NOMO-1 treated with DMSO at 0.1 percent for 48 hours (cell line): ENCODE results near the gene FCRL1.

Source experiments
- DNase-seq: peaks from one replicate; lab custom pipeline; 2025; ENCODE audit not compliant: unreplicated experiment; lab: John Stamatoyannopoulos, UW

Gene FCRL1, protein sequence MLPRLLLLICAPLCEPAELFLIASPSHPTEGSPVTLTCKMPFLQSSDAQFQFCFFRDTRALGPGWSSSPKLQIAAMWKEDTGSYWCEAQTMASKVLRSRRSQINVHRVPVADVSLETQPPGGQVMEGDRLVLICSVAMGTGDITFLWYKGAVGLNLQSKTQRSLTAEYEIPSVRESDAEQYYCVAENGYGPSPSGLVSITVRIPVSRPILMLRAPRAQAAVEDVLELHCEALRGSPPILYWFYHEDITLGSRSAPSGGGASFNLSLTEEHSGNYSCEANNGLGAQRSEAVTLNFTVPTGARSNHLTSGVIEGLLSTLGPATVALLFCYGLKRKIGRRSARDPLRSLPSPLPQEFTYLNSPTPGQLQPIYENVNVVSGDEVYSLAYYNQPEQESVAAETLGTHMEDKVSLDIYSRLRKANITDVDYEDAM

DNA sequence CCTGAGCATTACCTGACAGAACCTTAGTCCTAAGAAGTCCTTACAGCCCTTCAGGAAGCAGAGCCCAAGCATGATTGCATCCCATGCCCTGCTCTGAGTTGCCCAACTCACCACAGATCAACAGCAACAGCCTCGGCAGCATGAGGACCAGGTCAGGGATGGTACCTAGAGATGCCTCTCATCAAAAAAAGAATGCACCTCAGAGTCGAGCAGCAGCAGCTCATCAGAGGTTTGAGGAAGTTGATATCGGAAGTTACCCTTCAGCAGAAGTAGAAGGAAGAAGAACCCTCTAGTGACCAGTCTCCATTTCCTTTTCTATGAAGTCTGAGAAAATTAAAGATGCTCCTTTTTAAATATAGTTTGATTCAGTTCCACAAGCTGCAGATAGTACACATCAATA is at the start of gene FCRL1:
Gene FCRL1, minus strand, starts transcription at position 225 of the 400 bp plus-strand sequence. Its CDS starts 83 bp downstream, at position 142.
- DNase-seq: peak; percentile 77

DNA sequence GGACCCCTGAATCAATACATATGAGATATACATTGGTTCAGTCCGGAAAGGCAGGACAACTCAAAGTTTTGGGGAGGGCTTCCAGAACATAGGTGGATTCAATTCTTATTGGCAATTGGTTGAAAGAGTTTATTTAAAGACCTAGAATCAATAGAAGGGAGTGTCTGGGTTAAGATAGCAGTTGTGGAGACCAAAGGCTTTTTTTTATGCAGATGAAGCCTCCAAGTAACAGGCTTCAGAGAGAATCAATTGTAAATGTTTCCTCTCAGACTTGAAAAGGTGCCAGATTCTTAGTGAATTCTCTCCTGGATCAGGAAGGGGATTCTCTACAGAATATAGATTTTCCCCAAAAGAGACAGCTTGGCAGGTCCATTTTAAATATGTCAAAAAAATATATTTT is 48.7 kb upstream of the FCRL1 start:
- no peak for DNase-seq

DNA sequence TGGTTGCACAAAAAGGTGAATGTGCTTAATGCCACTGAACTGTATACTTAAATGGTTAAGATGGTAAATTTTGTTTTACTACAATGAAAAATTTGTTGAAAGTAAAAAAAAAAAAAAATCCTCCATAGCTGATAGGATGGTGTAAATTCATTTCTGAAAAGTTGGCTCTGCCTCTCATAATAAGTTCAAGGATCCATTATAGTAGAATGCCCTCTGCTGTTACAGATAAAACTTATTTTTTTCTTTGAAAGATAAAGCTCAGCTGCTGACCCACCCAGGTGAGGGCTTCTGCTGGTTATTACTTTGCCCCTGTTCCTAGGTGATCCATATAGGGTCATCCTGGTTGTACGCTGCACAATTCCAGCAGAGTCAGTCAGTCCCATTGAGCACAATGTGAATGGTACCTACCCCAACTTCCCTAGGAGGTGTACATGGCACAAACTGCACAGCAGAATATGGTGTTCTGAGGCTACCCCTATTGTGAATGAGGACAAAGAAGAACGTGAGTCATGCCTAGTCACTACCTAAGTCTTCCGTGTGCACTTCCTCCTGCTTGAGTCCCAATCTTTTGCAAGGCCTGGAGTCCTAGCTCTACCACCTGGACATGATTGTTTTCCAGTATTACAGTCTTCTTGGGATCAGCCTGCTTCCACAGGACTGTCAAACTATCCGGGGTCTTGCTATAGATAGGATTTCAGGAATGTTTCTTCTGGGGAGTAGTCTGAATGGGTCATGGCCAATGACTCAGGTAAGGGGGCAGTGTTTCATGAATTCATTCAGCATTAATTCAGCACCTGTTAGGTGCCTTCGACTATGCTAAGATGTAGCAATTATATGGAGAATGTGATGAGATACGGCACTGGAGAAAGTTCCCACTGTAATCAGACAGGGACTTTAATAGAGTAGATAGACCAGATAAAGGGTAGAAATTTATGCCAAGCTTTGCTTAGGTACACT is 42.5 kb upstream of the FCRL1 start:
- DNase-seq: peak; percentile 22

DNA sequence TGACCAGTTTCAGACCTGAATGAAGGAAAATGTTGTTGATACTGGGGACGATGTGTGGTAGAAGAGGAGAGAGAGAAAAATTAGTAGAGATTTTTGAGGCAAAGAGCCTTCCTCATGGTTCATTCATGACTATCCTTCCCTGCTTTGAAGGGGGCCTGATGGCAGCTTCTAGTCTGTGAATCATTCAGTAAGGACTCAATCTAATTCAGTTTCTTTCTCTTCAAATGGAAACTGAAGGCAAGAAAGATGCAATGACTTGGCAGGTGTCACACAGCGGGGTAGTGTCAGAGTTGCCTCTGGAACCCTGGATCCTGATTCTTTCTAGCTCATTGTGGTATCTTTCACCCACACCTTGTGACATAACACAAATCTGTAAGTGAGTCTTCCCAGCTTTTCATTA is 36.6 kb upstream of the FCRL1 start:
- DNase-seq: no peak

DNA sequence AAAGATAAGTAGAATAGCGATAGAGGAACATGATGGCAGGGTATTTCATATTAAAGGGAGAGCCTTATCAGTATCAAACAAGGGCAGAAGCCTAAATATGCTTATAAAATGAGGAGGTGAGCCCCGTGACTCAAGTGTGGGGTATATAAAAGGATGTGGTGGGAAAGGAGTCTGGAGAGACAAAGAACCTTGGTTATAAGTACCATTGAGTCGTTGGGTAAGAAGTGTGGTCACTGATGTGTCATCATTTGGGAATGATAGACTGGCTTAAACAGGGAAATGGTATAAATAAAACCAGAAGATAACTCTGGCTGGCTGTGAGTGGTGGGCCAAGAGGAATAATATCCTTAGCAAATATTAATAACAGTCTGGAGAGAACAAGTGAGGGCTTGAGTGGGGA is 32.6 kb upstream of the FCRL1 start:
- no peak for DNase-seq

DNA sequence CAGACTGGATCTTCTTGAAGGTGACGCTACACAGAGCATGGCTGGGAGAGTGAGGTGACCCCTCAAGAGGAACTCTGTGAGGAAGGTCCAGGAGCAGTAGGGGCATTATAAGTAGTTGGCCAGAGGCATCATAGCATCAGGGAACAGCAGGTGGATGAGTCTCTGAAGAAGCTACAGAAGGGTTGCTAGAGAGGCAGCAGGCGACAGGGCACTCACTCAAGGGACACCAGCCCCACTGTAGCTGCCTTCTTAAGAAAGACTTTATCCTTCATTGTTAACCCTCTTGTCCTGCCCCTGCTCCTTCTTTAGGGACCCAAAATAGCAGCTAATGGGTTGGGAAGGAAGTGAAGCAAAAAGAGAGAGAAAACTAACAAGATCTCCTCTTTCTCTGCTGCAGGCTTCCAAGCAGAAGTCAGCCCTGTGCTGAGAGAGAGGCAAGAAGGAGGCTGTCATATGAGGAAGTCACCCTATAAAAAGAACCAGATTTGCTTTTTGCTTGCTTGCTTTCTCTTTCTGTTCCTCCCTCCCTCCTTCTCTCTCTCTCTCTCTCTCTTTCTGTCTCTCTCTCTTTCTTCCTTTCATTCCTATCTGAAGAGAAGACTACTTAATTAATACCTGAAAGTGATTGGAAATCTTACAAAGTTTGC is 29.4 kb upstream of the FCRL1 start:
- peak; percentile 82 for DNase-seq

DNA sequence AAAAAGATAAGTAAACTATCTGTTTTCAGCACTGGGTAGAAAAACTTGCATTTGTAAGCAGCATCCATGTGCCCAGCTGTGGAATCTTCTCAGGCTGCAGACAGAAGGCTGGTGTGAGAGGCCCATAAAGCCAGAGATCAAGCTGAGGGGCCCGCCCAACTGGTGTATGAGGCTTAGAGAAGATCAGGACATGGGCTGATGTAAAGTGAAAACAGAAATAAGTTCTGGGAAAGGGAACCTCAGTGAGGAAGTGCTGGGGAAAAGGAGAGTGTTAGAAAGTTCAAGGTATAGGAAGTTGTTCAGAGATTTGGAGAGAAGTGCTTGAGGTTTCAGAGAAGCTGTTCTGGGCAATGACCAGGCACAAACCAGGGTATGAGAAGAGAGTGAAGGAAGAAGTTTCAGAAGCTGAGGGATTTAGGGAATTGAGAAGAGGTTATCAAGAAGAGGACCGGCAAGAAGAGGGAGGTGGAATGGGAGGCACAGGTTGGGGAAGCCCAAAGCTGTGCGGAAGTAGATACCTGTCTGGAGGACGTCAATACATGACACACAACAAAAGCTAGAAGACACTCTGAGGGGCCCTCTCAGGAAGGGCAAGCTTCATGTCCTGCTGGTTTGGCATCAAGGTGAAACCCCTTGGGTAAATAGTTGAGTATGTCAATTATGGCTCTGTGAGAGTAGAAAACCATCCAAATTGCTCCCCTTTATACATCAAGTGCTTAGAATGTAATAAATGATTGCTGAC is 24.3 kb upstream of the FCRL1 start:
- DNase-seq: peak; percentile 21

DNA sequence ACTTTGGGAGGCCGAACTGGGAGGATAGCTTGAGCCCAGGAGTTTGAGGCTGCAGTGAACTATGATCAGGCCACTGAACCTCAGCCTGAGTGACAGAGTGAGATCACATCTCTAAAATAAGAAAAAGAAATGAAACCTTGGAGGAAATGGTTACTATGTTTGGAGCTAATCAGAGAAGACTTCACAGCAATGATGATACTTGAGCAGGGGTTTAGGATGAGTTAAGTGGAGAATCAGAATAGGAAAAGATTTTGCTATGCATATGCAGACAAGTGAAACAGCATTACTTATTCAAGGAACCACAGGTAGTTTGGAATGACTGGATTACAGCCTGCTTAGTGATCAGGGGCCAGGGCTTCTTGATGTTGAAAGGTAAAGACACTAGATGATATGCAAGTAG is 23.0 kb upstream of the FCRL1 start:
- no peak for DNase-seq

DNA sequence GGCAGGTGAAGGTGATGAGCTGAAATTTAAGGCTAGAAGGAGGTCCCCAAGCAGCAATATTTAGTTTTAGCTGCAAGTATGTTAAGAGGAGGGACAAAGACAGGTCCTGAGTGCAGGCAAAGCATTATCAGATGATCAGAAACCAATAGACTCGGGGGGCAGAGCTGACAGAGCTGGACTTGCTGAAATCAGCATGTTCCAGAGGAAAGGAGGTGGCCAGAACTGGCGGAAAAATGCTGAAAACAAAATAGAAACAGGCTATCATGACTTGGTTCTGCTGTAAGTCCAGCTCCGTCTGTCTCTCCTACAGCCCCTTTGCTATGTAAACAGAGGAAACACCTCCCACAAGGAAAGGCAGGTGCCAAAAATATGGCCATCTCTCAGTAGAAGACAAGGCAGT is 21.8 kb upstream of the FCRL1 start, which contains the start of gene CD5L:
Gene CD5L, minus strand, starts transcription at position 101 of the 400 bp plus-strand sequence. CDS start 107 bp downstream, outside the sequence.
- DNase-seq: no peak

DNA sequence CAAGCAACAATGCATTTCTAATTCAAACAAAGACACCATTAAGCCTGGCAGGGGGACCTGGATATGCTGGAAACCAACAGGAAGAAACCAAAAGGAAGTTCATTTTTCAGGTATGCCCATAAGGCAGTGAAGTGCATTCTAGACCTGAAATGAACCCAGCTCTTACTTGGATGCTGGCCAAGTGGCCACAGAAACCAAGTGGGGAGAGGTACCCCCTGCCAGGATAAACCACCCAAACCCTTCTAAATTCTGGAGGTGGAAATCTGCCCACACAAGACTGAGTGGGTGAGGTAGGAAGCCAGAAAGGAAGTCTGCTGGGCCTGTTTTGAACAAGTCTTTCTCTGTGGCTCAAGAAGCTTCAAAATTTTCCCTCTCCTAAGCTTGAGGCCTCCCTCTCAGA is 19.0 kb upstream of the FCRL1 start:
- no peak for DNase-seq

DNA sequence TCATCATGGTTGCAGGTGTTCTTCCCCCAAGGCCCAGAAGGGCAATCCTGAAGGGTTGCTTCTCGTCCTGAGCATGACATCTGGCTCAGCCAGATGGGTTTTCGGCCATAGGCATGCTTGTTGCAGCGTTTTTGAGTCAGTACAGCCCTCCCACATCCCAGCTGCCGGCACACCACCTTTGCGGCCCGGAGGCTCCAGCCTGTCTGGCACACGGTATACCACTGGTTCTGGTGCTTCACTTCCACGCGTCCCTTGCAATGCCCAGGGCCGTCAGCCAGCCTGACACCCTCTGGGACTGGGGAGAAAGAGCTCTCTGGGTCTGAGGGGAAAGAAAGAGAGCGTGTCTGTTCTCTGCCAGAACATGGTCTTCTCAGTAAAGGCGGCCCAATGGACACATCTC is 14.5 kb upstream of the FCRL1 start:
- no peak for DNase-seq

DNA sequence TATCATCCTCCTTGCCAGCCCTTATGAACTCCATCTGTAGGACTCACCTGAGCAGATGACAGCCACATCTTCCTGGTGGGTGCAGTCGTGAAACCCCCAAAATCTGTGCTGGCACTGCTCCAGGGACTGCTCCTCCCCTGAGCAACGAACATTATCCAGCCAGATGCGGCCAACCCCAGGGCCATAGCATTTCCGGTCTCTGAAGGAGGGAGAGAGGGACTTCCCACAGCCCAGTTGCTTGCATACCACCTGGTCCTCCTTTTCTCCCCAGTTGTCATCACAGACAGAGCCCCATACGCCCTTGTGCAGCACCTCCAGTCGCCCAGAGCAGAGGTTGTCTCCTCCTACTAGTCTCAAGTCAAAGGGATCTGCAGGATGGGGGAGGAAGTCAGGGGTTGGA is 13.2 kb upstream of the FCRL1 start:
- no peak for DNase-seq

DNA sequence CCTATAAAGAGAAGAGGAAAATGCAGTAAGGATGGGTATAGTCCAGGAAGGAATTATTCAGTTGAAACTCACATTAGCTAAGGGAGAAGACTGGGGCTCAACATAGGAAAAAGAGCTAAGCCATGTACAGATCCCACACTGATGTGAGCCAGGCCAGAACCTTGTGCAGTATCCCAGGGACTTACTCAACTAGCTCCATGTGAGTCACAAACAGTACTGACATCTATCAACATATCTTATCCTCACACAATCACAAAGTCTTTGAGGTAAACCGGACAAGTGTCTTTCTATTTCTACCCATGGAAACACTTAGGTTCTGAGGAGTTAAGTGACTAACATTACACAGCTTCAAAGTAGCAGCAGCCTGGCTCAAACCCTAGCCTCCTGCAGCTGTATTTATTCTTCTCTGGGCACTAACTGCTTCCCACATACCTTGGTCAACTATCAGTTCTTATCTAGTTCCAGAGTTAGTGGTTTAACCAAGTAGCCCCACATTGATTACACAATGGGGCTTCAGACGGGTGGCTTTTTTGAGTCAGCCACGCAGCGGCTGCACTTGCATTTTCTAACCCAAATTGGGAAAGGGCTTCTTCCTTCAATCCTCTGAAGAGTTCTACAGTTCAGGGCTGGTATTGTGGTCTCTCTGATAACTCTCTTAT is 12.2 kb upstream of the FCRL1 start:
- DNase-seq: peak; percentile 47

DNA sequence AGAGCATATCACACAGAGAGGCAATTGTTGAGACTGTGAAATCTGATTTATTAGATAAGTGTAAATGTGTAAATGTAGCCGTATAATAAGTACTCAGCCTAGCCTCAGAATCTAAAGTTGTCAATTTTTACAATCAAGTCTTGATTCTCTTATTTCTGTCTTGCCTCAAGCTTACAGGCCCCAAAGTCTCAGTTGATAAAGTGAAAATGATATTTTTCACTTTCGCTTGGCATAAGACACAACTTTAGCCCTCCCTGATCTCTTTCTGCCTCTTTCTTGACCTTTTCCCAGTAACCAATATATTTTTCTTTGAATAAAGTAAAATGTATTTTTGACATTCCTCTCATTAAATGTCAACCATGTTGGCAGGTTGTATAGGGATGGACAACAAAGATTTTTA is 11.0 kb upstream of the FCRL1 start:
- no peak for DNase-seq

DNA sequence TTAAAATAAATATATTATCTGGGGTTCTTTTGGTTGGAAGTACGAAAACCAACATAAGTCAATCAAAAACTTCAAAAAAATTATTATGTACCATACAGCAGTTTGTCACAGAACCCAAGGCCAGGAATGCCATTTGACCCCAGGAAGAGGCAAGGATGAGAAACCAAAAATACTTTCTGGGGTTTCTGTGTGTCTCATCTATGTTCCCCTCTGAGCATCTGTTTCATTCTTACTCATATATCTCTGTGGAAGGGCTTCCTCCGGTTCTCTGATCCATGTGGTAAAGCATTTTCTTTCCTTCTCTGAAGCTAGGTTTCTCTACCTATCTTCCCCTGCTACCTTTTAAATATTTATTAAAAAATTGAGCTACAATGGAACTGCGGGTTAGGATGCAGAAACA is 9.8 kb upstream of the FCRL1 start:
- no peak for DNase-seq

DNA sequence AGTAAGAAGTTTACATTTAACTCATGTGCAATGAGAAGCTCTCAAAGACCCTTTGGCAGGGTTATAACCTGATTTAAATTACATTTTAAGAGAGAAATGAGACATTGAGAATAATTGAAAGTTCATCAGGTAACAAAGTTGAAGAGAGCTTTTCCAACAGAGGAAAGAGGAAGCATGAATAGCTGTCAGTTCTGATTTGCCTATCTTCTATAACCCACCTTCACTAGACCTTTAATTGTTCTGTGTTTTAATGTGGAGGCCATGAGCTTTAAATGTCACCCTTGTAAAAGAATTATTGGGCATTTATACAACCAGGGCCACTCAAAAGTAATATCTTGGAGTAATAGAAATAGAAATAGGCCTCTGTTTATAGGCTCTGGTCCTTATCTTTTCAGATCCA is 9.3 kb upstream of the FCRL1 start:
- DNase-seq: no peak

DNA sequence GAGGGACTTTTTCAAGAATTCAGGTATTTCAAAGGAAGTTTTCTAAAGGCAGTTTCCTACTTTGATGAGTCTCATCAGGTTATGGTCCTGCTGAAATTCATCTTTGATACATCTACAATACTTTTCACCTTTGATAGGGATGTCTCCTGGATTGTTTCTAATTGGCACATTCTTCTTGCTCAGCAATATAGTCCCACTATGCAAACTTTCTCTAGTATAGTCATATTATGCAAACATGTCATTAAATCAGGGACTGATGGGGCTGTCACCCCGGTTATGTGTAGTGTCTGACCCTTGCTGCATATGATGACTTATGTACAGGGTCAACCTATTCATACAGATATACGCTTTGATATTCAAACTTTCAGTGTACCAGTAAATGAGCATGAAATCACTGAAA is 379 bp upstream of the FCRL1 start:
- no peak for DNase-seq

DNA sequence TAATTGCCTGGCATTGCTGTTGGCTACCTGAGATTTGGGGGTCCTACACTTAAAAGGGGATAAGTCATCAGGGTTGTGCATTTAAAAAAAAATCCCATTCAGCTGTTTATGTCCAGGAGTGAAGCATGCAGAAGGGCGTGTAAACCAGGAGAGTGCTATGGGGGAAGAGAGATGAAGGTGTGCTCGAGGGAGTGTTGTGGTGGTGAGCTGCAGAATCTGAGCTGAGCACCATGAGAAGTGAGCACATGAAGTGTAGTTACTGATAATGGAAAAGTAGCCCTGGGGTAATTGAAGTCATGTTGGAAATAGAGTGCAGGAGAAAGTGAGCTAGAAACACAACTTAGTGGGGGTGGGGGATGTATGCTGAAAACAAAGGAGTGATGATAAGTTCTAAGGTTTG is 705 bp downstream of the FCRL1 start:
- no peak for DNase-seq

DNA sequence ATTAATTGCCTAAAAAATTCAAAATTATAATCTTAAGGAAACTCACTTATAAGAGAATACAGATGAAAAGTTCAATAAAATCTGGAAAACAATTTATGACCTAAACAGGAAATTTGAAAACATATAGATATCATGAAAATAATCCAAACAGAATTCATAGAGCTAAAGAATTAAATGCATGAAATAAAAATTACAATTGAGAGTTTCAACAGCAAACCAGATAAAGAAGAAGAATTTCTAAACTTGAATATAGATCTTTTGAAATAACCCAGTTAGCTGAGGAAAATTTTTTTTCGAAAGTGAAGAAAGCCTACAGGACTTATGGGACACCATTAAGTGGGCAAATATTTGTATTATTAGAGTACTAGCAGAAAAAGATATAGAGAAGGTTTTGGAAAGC is 6.7 kb downstream of the FCRL1 start:
- no peak for DNase-seq
